Smooth muscle cell of the brain vasculature (primary cell): ENCODE measurements around the gene UBN1.
"Not testable (repeated sequence)": the region's sequence is repeated elsewhere in the genome, so short reads cannot be mapped to it uniquely, and the experiment has no call there.

Experiments
- DNase-seq: peaks from one replicate; pipeline ENCODE4 v3.0.0-alpha.2; 2012; ENCODE audit warnings: low read depth, low spot score

Gene UBN1

GRCh38 chr16:4888428-4889135, 41.3 kb downstream of the UBN1 start:
- DNase-seq = no peak

- DNase-seq = no peak
Measured at GRCh38 chr16:4890026-4890425, 42.7 kb downstream of the UBN1 start.

- DNase-seq = no peak
Measured at GRCh38 chr16:4890686-4891085, 43.4 kb downstream of the UBN1 start.

- no peak for DNase-seq
Measured at GRCh38 chr16:4891097-4891885, 44.0 kb downstream of the UBN1 start.

GRCh38 chr16:4891886-4892216, 44.6 kb downstream of the UBN1 start:
- no peak for DNase-seq

GRCh38 chr16:4892361-4893102, 45.3 kb downstream of the UBN1 start:
- DNase-seq = no peak

- no peak for DNase-seq
Measured at GRCh38 chr16:4893103-4893862, 46.0 kb downstream of the UBN1 start.

GRCh38 chr16:4894276-4895150, 47.2 kb downstream of the UBN1 start:
- no peak for DNase-seq

- no peak for DNase-seq
Measured at GRCh38 chr16:4895366-4895765, 48.1 kb downstream of the UBN1 start.

GRCh38 chr16:4896761-4897160, 49.5 kb downstream of the UBN1 start:
- DNase-seq = not testable (repeated sequence)

- no peak for DNase-seq
Measured at GRCh38 chr16:4897328-4897727, 50.0 kb downstream of the UBN1 start.

- no peak for DNase-seq
Measured at GRCh38 chr16:4898811-4899473, 51.7 kb downstream of the UBN1 start.

- DNase-seq = no peak
Measured at GRCh38 chr16:4899474-4899846, 52.2 kb downstream of the UBN1 start.

- DNase-seq = no peak
Measured at GRCh38 chr16:4900036-4900435, 52.8 kb downstream of the UBN1 start.

GRCh38 chr16:4900750-4901149, 53.5 kb downstream of the UBN1 start:
- DNase-seq = no peak

- no peak for DNase-seq
Measured at GRCh38 chr16:4902038-4902437, 54.8 kb downstream of the UBN1 start.

GRCh38 chr16:4904108-4904941, 57.0 kb downstream of the UBN1 start:
- DNase-seq = no peak

- no peak for DNase-seq
Measured at GRCh38 chr16:4904942-4905615, 57.8 kb downstream of the UBN1 start.

GRCh38 chr16:4908854-4909401, 61.6 kb downstream of the UBN1 start:
- no peak for DNase-seq
